Vagina (tissue), 2 donors: ENCODE measurements around the gene SEC16A.

ENCODE experiments used
- POLR2A ChIP-seq, 2 donors: fragments of 450-650 bp; IDR thresholded peaks; one replicate each; pipeline ENCODE4 v1.6.1; 2017; ENCODE audit warnings: antibody characterized with exemption in 2 of 2, mild to moderate bottlenecking in 2 of 2, moderate library complexity in 2 of 2
- POLR2AphosphoS5 ChIP-seq, 2 donors: sonication (generic); formaldehyde crosslinking; IDR thresholded peaks; one replicate each; pipeline ENCODE4 v1.9.0; 2017; ENCODE audit warnings: antibody characterized with exemption in 2 of 2, mild to moderate bottlenecking in 2 of 2, low read depth in 1 of 2; ENCODE audit not compliant: insufficient read depth in 1 of 2
- TF ChIP-seq, protein P1 (sequence below), 3 experiments: fragments of 450-650 bp in 2 of 3; fragments of 200-600 bp in 1 of 3; sonication (generic) in 1 of 3; IDR thresholded peaks; one replicate each; pipeline ENCODE4 v1.5.1; 2017 to 2019; ENCODE audit warnings: antibody characterized with exemption in 3 of 3, mild to moderate bottlenecking in 2 of 3, moderate library complexity in 2 of 3

DNA sequence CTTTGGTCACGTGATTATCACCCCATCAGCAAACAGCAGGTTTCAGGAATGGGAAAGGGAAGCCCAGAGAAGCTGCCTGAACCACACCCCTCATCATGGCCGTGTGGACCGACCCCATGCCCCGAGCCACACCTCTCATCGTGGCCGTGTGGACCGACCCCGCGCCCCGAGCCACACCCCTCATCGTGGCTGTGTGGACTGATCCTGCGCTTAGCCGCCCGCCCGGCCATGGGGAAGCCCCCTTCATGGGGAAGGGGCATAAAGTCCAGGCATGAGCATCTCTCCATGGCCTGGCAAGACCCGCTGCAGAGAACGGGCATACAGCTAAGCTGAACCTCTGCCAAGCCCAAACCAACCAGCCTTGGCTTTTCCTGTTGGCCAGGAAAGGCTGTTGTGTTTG lies 89.3 kb downstream of the SEC16A start:
- TF ChIP-seq, protein P1, sequence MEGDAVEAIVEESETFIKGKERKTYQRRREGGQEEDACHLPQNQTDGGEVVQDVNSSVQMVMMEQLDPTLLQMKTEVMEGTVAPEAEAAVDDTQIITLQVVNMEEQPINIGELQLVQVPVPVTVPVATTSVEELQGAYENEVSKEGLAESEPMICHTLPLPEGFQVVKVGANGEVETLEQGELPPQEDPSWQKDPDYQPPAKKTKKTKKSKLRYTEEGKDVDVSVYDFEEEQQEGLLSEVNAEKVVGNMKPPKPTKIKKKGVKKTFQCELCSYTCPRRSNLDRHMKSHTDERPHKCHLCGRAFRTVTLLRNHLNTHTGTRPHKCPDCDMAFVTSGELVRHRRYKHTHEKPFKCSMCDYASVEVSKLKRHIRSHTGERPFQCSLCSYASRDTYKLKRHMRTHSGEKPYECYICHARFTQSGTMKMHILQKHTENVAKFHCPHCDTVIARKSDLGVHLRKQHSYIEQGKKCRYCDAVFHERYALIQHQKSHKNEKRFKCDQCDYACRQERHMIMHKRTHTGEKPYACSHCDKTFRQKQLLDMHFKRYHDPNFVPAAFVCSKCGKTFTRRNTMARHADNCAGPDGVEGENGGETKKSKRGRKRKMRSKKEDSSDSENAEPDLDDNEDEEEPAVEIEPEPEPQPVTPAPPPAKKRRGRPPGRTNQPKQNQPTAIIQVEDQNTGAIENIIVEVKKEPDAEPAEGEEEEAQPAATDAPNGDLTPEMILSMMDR (IDR thresholded peaks at IDR 0.05), result no peak
- no peak for TF ChIP-seq POLR2A (IDR thresholded peaks at IDR 0.05)
- no peak for TF ChIP-seq POLR2AphosphoS5 (IDR thresholded peaks at IDR 0.05; ENCODE audit: insufficient read depth in 1 of 2, low read depth in 1 of 2)
